Activated CD8-positive, alpha-beta T cell treated with anti-CD3 and anti-CD28 coated beads for 36 hours (primary cell): ENCODE measurements around the gene NFIA. TPM values are rescaled to one million over a fixed set of nuclear protein-coding genes. Genes with fewer than 3 reads are reported as not detected.

ENCODE experiments used
- ATAC-seq: fragments of 200-7000 bp; cut with Tn5 transposase; one replicate; pipeline ENCODE4 v1.10.0; 2021; ENCODE audit warnings: mild to moderate bottlenecking, moderate library complexity
- CTCF ChIA-PET: fragments of 350-600 bp; sonication (Branson Sonifier 250); formaldehyde crosslinking; loops from one replicate; lab custom pipeline; 2021; ENCODE audit warnings: antibody characterized with exemption; lab: Charles Lee
- POLR2A ChIA-PET: fragments of 350-600 bp; sonication (Branson Sonifier 250); formaldehyde crosslinking; loops from one replicate; lab custom pipeline; 2021; ENCODE audit warnings: antibody characterized with exemption; lab: Charles Lee
- DNase-seq: peaks from one replicate; pipeline ENCODE4 v3.0.0-alpha.2; 2020
- H3K27ac Mint-ChIP-seq: one replicate; pipeline ENCODE4 v1.8.0; 2021; ENCODE audit warnings: mild to moderate bottlenecking, mixed read lengths
- H3K27me3 Mint-ChIP-seq: one replicate; pipeline ENCODE4 v1.8.0; 2021; ENCODE audit warnings: mixed read lengths
- H3K36me3 Mint-ChIP-seq: one replicate; pipeline ENCODE4 v1.8.0; 2021; ENCODE audit warnings: low read depth, mixed read lengths
- H3K4me1 Mint-ChIP-seq: one replicate; pipeline ENCODE4 v1.8.0; 2021; ENCODE audit warnings: low read depth, mixed read lengths
- H3K4me3 Mint-ChIP-seq: one replicate; pipeline ENCODE4 v1.8.0; 2021; ENCODE audit warnings: mild to moderate bottlenecking, moderate library complexity, mixed read lengths
- H3K9me3 Mint-ChIP-seq: one replicate; pipeline ENCODE4 v1.8.0; 2021; ENCODE audit warnings: mixed read lengths
- CTCF ChIP-seq: fragments of 200-600 bp; IDR thresholded peaks from one replicate; pipeline ENCODE4 v1.8.0; 2022; ENCODE audit warnings: antibody characterized with exemption, mild to moderate bottlenecking
- intact Hi-C: fragments of 100-400 bp; cut with micrococcal nuclease; formaldehyde crosslinking; loops from one replicate; pipeline ENCODE4 v1.10.0; 2022
- total RNA-seq, 2 experiments: library from RNA; stranded (reverse); gene quantifications; one replicate each; pipeline ENCODE4 v1.2.3, GENCODE V29; 2021

NFIA gene
- total RNA-seq, 2 experiments from 2014 or later = 1.9 to 2.4 TPM

GRCh38 chr1:61343734-61344420, 261.5 kb downstream of the NFIA start:
- peaks cover 3% of the 10 kb centered on the region for H3K9me3 Mint-ChIP-seq
- DNase-seq (no peak), ATAC-seq (no peak)
- POLR2A ChIA-PET = no interaction called here
- H3K4me3 Mint-ChIP-seq = no peak overlapping the region
- TF ChIP-seq CTCF = no peak
- CTCF ChIA-PET = no interaction called here
- intact Hi-C loops = no loop called here
- H3K4me1 Mint-ChIP-seq = no peaks in the 10 kb centered on the region
- no peak overlapping the region for H3K27ac Mint-ChIP-seq
- H3K27me3 Mint-ChIP-seq = no peaks in the 10 kb centered on the region
- no peaks in the 10 kb centered on the region for H3K36me3 Mint-ChIP-seq

GRCh38 chr1:61344696-61345095, 262.3 kb downstream of the NFIA start:
- TF ChIP-seq CTCF = no peak
- DNase-seq = no peak

GRCh38 chr1:61348025-61348665, 265.8 kb downstream of the NFIA start:
- no peaks in the 10 kb centered on the region for H3K36me3 Mint-ChIP-seq
- ChIA-PET POLR2A (interaction anchor here (0.5 kb wide), 1 partner anchor 271 kb away, joined by 3 read pairs; no protein-coding TSS in a partner anchor), CTCF (no interaction called here)
- peaks cover 3% of the 10 kb centered on the region for H3K9me3 Mint-ChIP-seq
- DNase-seq (no peak), ATAC-seq (peak; percentile 68)
- no peak for TF ChIP-seq CTCF
- no peak overlapping the region for H3K27ac Mint-ChIP-seq
- intact Hi-C loops = no loop called here
- H3K4me3 Mint-ChIP-seq = no peak overlapping the region
- no peaks in the 10 kb centered on the region for H3K4me1 Mint-ChIP-seq
- H3K27me3 Mint-ChIP-seq = no peaks in the 10 kb centered on the region

More at GRCh38 chr1:61344696-61345095, 262.3 kb downstream of the NFIA start:
- no peak overlapping the region for H3K27ac Mint-ChIP-seq
- POLR2A ChIA-PET = no interaction called here
- H3K9me3 Mint-ChIP-seq = peaks cover 3% of the 10 kb centered on the region
- ATAC-seq = no peak
- intact Hi-C loops = no loop called here
- H3K36me3 Mint-ChIP-seq = no peaks in the 10 kb centered on the region
- no peaks in the 10 kb centered on the region for H3K27me3 Mint-ChIP-seq
- H3K4me3 Mint-ChIP-seq = no peak overlapping the region
- no peaks in the 10 kb centered on the region for H3K4me1 Mint-ChIP-seq
- CTCF ChIA-PET = no interaction called here

- CTCF ChIA-PET = interaction anchor here (1.3 kb wide), 1 partner anchor 21 kb away, joined by 3 read pairs; no protein-coding TSS in a partner anchor
Measured at GRCh38 chr1:61352845-61353435, 270.6 kb downstream of the NFIA start.

More at GRCh38 chr1:61352845-61353435, 270.6 kb downstream of the NFIA start:
- intact Hi-C loops = no loop called here
- no peak for TF ChIP-seq CTCF
- DNase-seq (no peak), ATAC-seq (no peak)
- Mint-ChIP-seq H3K27ac (no peak overlapping the region), H3K4me1 (no peaks in the 10 kb centered on the region), H3K27me3 (no peaks in the 10 kb centered on the region), H3K36me3 (no peaks in the 10 kb centered on the region), H3K4me3 (no peak overlapping the region), H3K9me3 (no peaks in the 10 kb centered on the region)
- POLR2A ChIA-PET = no interaction called here
